Subcutaneous adipose tissue (tissue), 4 donors: ENCODE measurements around the gene MYMK. TPM values are rescaled to one million over a fixed set of nuclear protein-coding genes. Genes with fewer than 3 reads are reported as not detected.

Experiments
- total RNA-seq, 4 donors: library from RNA; depleted of rRNA; stranded (reverse); fragments of >200 nt; gene quantifications; one replicate each; pipeline ENCODE4 v1.1.0, GENCODE V29; 2016
- TF ChIP-seq, protein P1 (sequence below): fragments of 450-650 bp; IDR thresholded peaks from one replicate; pipeline ENCODE4 v1.5.1; 2016; ENCODE audit warnings: low read depth, mild to moderate bottlenecking, control low read depth, antibody characterized with exemption, moderate library complexity

Gene MYMK
- total RNA-seq, 4 donors from 2014 or later, result not detected

DNA sequence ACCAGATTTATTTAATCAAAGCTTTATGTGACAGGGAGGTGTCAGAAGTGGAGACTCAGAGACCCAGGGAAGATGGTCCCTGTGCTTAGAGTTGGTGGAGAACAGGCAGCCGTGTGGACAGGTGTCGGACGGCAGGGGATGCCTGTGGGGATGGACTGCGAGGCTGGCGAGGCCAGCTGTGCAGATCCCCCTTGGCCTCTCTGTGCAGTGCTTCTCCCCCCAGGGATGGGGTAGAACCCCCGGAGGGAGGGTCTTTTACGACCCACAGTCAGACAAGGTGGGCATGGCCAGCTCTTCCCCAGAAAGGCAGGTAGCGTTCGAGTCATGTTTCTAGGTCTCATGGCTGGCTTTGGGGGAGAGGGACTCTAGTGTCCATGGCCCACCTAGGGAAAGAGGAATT lies 41.1 kb downstream of the MYMK start:
- TF ChIP-seq, protein P1, sequence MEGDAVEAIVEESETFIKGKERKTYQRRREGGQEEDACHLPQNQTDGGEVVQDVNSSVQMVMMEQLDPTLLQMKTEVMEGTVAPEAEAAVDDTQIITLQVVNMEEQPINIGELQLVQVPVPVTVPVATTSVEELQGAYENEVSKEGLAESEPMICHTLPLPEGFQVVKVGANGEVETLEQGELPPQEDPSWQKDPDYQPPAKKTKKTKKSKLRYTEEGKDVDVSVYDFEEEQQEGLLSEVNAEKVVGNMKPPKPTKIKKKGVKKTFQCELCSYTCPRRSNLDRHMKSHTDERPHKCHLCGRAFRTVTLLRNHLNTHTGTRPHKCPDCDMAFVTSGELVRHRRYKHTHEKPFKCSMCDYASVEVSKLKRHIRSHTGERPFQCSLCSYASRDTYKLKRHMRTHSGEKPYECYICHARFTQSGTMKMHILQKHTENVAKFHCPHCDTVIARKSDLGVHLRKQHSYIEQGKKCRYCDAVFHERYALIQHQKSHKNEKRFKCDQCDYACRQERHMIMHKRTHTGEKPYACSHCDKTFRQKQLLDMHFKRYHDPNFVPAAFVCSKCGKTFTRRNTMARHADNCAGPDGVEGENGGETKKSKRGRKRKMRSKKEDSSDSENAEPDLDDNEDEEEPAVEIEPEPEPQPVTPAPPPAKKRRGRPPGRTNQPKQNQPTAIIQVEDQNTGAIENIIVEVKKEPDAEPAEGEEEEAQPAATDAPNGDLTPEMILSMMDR, result no peak

DNA sequence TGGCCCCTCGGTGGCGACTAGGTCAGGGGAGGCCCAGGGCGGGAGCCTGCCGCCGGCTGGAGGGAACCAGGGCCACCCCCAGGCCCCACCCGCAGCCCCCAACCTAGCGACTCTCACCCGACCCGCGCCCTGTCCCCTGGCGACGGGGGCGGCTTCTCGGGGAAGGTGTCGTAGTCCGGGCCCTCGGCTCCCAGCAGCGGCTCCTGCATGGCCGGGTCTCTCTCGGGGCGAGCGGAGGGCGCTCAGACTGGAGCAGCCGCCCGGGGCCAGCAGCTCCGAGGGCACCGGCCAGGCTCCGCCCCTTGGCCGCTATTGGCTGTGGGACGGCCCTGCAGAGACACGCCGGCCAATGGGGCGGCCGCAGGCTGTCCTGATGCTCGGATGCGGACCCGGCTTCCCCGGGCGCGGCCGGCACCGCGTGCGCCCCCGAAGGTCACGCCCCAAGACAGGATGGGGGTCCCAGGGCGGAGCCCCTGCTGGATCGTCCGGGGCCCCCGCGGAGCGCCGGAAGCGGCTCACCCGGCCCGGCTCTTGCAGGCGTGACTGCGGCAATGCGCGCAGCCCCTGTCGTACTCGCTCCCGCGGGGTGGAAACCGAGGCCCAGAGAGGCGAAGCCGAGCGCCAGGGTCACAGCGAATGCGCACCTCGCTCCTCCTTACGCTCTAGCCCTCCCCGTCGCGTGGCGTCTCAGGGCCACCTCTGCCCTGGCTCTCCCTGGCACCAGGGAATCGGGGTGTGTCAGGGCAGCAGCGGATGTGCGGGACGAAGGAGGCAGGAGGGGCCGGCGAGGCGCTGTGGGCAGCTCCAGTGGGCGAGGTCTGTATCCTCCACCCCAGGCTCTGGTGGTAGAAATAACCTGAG lies 45.7 kb downstream of the MYMK start, which contains the start of gene SLC2A6:
SLC2A6 (minus strand) TSS at position 249 of the 861 bp plus-strand sequence; CDS start at position 209, 40 bp downstream.
- TF ChIP-seq, protein P1, result no peak

DNA sequence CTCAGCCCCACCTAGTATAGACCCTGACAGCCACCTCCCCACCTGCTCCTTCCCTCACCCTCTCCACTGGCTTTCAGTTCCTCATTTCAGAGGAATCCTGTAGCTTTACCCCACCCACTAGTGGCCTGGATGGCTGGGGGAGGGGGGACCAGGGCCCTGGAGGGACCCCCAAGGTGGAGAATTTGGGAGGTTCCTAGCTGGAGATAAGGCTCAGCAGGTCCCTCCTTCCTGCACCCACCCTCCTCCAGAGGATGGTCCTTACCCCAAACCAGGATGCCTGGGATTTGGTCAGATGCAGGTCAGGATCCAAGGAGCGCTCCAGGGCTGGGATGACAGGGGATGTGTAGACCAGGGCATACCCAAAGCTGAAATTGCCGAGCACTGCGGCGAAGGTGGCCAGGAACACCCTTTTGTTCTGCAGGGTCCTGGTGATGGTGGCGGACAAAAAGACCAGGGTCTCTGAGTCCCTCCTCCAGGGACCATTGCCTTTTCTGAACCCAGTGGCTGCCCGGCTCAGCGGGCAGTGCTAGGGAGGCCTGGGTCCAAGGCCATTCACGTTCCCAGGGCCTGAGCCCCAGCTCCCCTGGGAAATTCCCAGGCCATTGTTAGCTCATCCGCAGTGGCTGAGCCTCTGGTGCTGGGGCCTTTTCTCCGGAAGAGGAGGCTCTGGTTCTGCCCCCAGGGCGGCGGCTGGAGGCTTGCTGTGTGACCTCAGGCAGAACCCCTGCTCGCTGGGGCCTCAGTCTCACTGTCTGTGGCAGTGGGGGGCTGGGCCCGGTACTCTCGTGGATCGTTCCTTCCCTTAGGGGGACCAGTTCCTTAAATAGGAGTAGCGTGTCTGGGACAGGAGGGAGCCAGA lies 46.5 kb downstream of the MYMK start:
- TF ChIP-seq, protein P1, result no peak

DNA sequence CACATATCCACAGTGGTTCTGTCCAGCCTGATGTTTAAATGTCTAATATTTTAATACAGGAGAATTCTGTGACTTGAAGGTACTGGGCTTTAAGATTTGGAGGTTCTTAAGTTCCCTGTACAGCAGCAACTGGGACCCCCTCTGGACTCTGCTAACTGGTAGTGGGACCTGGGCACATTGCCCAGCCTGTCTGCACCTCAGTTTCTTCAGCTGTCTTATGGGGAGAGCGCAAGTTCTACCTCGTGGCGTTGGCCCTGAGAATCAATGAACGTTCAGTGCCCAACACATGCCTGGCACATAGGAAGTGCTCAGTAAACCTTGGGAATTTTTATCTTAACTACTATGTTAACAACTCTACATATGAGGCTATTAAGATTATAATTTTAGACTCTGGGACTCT lies 47.3 kb downstream of the MYMK start:
- TF ChIP-seq, protein P1, result no peak

DNA sequence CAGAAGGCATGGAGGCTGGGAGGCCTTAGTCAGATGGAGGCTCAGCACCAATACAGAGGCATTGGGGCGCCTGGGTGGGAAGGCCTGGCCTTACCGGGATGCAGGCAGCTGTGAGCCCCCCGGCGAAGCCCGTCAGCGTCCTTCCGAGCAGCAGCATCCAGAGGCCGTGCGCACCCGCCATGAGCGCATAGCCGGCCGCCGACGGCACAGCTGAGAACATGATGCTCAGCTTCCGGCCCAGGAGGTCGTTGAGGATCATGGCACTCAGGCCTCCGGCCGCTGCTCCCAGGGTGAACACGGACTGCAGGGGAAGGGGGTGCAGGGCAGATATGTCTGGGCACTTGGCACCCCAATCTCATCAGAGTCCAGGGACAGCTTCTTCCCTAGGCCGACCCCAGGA lies 47.8 kb downstream of the MYMK start:
- TF ChIP-seq, protein P1, result no peak

DNA sequence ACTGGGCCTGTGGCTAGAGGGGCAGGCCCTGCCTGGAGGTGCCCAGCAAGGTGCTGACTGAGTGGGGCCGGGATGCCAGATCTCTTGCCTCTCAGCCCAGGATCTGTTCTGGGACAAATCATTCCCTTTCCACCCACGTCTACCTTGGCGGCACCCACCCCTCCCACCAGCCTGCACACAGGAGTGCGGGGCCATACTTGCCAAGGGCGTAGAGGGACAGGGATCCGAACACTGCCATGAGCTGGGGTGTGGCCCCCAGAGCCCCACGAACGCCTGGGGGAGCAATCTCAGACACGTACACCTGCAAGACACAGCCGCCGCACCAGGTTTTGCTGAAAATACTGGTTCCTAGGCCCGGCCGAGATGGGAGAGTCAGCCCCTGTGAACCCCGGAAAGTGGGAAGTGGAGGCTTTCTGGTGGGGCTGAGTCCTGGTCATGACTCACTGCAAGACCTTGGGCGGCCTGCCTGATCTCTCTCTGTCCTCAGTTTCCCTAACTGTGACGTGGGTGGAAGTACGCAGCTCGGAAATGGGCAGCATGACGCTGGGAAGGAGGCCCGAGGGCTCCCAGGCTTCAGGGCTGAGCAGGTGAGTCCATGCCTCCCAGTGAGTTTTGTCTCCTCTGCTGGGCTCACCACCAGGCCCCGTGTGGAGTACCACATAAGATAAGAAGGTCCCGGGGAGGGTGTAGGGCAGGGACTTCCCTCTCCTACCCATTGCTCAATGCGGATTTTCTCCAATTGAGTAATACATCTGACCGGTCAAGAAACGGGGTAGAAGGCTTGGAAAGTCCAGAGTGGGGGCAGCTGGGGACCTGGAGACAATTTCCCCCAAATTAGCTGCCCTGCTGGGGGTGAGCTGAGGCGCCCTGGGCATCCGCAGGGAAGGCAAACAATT lies 48.5 kb downstream of the MYMK start:
- TF ChIP-seq, protein P1, result no peak
